Measurements from ENCODE around the gene UPP1. TPM values are rescaled to one million over a fixed set of nuclear protein-coding genes. Genes with fewer than 3 reads are reported as not detected.

Gene UPP1
- total and polyA plus RNA-seq, 10 of the 15 experiments (the other 5 are each of a cell fraction or from before 2014, with no cell fraction given): 0.93 to 7.9 (median 3.8) TPM

GRCh38 chr7:48101968-48102367, 12.9 kb downstream of the UPP1 start (continued):
- TF ChIP-seq CTCF (IDR thresholded peaks at IDR 0.05 in 2 of 3, conservative IDR thresholded peaks at IDR 0.05 in 1 of 3; ENCODE audit: control insufficient read depth in 2 of 3, extremely low read depth in 1 of 3, insufficient read depth in 1 of 3, low read depth in 3 of 3, low read length in 3 of 3) (peak in 2 of 3 experiments; percentile 6 to 37; a peak in 2 of 6 replicates), SMC3 (IDR thresholded peaks at IDR 0.05; ENCODE audit: borderline replicate concordance, low read length) (0 out of 2 replicates have a peak, but pooled peaks have one; percentile 9), NFYB (IDR thresholded peaks at IDR 0.05; ENCODE audit: insufficient read depth, low read depth, low read length) (no peak), NBN (IDR thresholded peaks at IDR 0.05) (no peak), FOXK2 (IDR thresholded peaks at IDR 0.05) (no peak)
- TF ChIP-seq, protein P1, sequence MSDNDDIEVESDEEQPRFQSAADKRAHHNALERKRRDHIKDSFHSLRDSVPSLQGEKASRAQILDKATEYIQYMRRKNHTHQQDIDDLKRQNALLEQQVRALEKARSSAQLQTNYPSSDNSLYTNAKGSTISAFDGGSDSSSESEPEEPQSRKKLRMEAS (IDR thresholded peaks at IDR 0.05; ENCODE audit: low read depth, low read length): no peak

DNA sequence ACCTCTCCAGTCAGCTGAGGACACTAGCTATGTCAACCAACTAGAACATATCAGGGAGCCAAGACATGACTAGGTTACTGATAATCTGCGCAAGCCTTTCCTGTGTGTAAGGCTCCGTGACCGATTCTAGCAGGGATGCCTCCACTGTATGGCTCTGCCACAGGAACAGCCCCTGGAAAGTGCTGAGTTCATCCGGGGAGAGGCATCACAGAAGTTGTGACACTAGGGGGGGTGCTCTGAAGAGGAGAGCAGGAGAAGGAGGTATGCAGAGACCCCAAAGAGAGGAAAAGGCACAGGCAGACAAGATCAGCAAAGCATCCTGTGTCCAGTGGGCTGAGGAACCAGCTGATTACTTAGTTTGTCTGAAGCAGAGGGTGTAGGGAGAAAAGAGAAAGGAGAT, 13.5 kb downstream of the UPP1 start:
- POLR2A ChIA-PET: interaction anchor here (1.1 kb wide), 1 partner anchor 15 kb away, joined by 3 read pairs; no protein-coding TSS in a partner anchor
- in situ Hi-C loops (cut with MboI): no loop called here
- no peak for FAIRE-seq
- Histone ChIP-seq H3K27me3 (replicated peaks in 1 of 2; ENCODE audit: control insufficient read depth in 2 of 2, insufficient read depth in 2 of 2, low read length in 1 of 2) (no peaks in the 10 kb centered on the region), H3K79me2 (ENCODE audit: control insufficient read depth, insufficient read depth, low read length) (no peaks in the 10 kb centered on the region), H2AFZ (ENCODE audit: control insufficient read depth, low read depth, low read length) (no peak overlapping the region), H3K9ac (ENCODE audit: control insufficient read depth, insufficient read depth, low read length) (no peak overlapping the region), H4K20me1 (ENCODE audit: control insufficient read depth, insufficient read depth) (no peaks in the 10 kb centered on the region), H3K9me3 (replicated peaks; ENCODE audit: control insufficient read depth, insufficient read depth, low read length) (no peaks in the 10 kb centered on the region), H3K27ac (ENCODE audit: control insufficient read depth, insufficient read depth) (no peak overlapping the region), H3K4me1 (ENCODE audit: control insufficient read depth, insufficient read depth, low read length) (no peaks in the 10 kb centered on the region), H3K4me3 (no peak overlapping the region), H3K36me3 (ENCODE audit: control insufficient read depth in 2 of 2, insufficient read depth in 2 of 2, low read length in 1 of 2) (no peaks in the 10 kb centered on the region), H3K4me2 (ENCODE audit: control insufficient read depth, insufficient read depth) (no peak overlapping the region)
- no peak for DNase-seq (ENCODE audit: low read depth, low spot score)
- WGBS (ENCODE audit: insufficient coverage, insufficient replicate concordance, low lambda C conversion rate, missing lambda C conversion rate): 96% methylated on average over 4 of the region's 4 CpGs
- RAD21 ChIA-PET (ENCODE audit: unreplicated experiment): no interaction called here
- SMC1A ChIA-PET (ENCODE audit: uncharacterized antibody, unreplicated experiment): interaction anchor here (1.1 to 1.7 kb wide), 3 partner anchors 90 to 158 kb away, joined by 3 to 4 read pairs (median 3); no protein-coding TSS in a partner anchor
- ATAC-seq: no peak
- CTCF ChIA-PET: interaction anchor here (0.9 to 11.4 kb wide), 8 partner anchors 18 to 187 kb away, joined by 3 to 210 read pairs (median 4); no protein-coding TSS in a partner anchor
- intact Hi-C loops (cut with micrococcal nuclease; ENCODE audit: unreplicated experiment): no loop called here
- BruUV-seq (replicated peaks): no TSS peak
- no peak for TF ChIP-seq RAD21 (IDR thresholded peaks at IDR 0.05; ENCODE audit: insufficient read depth, low read depth, low read length)
- TF ChIP-seq CHD1 (IDR thresholded peaks at IDR 0.05; ENCODE audit: low read depth, low read length): no peak
- TF ChIP-seq, protein P2, sequence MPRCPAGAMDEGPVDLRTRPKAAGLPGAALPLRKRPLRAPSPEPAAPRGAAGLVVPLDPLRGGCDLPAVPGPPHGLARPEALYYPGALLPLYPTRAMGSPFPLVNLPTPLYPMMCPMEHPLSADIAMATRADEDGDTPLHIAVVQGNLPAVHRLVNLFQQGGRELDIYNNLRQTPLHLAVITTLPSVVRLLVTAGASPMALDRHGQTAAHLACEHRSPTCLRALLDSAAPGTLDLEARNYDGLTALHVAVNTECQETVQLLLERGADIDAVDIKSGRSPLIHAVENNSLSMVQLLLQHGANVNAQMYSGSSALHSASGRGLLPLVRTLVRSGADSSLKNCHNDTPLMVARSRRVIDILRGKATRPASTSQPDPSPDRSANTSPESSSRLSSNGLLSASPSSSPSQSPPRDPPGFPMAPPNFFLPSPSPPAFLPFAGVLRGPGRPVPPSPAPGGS (IDR thresholded peaks at IDR 0.05; ENCODE audit: borderline replicate concordance, insufficient read depth, low read depth, low read length, poor library complexity, severe bottlenecking): no peak
- TF ChIP-seq ZZZ3 (IDR thresholded peaks at IDR 0.05; ENCODE audit: control insufficient read depth, insufficient read length, low read depth): no peak
- TF ChIP-seq SMAD1 (IDR thresholded peaks at IDR 0.05; ENCODE audit: low read depth, partially characterized antibody): no peak
- TF ChIP-seq SKIL (IDR thresholded peaks at IDR 0.05; ENCODE audit: low read depth, poor library complexity, severe bottlenecking): no peak
- no peak for TF ChIP-seq MXI1 (IDR thresholded peaks at IDR 0.05; ENCODE audit: low read depth, low read length)
